Panc1 (cell line): Measurements from ENCODE around the gene AFDN.

Experiments
- POLR2AphosphoS5 ChIP-seq: IDR thresholded peaks from 2 replicates; pipeline ENCODE4 v1.6.1; 2012; ENCODE audit warnings: mild to moderate bottlenecking, low read depth, low read length, moderate library complexity
- SIN3A ChIP-seq: IDR thresholded peaks from 2 replicates; pipeline ENCODE4 v1.6.1; 2012; ENCODE audit warnings: low read depth, mild to moderate bottlenecking, low read length, moderate library complexity, borderline replicate concordance; ENCODE audit not compliant: insufficient read depth
- TCF7L2 ChIP-seq: IDR thresholded peaks from 2 replicates; pipeline ENCODE4 v1.6.1; 2011; ENCODE audit warnings: mild to moderate bottlenecking, low read depth, low read length, inconsistent platforms
- TF ChIP-seq, protein P1 (sequence below): fragments of 450-650 bp; IDR thresholded peaks from 2 replicates; pipeline ENCODE4 v1.5.1; 2017; ENCODE audit warnings: mild to moderate bottlenecking
- TF ChIP-seq, protein P2 (sequence below), 2 experiments: IDR thresholded peaks; 2 replicates each; pipeline ENCODE4 v1.6.1; 2011 to 2012; ENCODE audit warnings: low read depth in 2 of 2, control low read depth in 1 of 2, low read length in 1 of 2, mild to moderate bottlenecking in 1 of 2, moderate library complexity in 1 of 2; ENCODE audit not compliant: insufficient read depth in 1 of 2

DNA sequence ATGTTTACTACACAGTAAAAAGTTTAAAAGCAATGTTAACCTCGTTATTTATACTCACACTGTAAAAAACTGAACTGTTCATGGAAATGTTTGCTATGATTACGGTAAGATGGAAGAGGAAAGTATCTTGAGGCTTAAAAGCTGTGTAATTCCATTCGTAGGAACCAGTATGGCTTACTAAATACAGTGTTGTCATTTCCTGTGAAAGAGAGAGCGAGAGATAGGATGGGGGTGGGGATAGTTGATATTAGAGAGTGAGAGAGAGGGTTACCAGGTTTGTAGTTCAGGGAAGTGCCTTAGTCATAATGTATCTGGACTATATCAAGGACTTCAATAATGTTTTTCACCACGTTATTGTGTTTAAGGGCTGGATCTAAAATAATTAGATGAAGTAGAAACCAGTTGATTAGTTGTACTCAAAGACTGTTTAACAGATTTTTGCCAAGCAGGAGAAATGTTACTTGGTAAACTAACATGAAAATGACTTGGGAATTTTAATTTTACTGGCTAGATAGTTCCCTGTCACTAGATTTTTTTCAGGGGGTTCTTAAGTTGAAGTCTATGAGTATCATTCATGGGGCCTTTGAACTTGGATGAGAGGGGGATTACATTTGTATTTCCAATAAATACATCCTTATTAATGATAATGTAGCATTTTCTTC is 30.4 kb downstream of the AFDN start:
- TF ChIP-seq, protein P1, sequence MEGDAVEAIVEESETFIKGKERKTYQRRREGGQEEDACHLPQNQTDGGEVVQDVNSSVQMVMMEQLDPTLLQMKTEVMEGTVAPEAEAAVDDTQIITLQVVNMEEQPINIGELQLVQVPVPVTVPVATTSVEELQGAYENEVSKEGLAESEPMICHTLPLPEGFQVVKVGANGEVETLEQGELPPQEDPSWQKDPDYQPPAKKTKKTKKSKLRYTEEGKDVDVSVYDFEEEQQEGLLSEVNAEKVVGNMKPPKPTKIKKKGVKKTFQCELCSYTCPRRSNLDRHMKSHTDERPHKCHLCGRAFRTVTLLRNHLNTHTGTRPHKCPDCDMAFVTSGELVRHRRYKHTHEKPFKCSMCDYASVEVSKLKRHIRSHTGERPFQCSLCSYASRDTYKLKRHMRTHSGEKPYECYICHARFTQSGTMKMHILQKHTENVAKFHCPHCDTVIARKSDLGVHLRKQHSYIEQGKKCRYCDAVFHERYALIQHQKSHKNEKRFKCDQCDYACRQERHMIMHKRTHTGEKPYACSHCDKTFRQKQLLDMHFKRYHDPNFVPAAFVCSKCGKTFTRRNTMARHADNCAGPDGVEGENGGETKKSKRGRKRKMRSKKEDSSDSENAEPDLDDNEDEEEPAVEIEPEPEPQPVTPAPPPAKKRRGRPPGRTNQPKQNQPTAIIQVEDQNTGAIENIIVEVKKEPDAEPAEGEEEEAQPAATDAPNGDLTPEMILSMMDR: no peak
- no peak for TF ChIP-seq SIN3A
- no peak for TF ChIP-seq POLR2AphosphoS5
- TF ChIP-seq, protein P2, sequence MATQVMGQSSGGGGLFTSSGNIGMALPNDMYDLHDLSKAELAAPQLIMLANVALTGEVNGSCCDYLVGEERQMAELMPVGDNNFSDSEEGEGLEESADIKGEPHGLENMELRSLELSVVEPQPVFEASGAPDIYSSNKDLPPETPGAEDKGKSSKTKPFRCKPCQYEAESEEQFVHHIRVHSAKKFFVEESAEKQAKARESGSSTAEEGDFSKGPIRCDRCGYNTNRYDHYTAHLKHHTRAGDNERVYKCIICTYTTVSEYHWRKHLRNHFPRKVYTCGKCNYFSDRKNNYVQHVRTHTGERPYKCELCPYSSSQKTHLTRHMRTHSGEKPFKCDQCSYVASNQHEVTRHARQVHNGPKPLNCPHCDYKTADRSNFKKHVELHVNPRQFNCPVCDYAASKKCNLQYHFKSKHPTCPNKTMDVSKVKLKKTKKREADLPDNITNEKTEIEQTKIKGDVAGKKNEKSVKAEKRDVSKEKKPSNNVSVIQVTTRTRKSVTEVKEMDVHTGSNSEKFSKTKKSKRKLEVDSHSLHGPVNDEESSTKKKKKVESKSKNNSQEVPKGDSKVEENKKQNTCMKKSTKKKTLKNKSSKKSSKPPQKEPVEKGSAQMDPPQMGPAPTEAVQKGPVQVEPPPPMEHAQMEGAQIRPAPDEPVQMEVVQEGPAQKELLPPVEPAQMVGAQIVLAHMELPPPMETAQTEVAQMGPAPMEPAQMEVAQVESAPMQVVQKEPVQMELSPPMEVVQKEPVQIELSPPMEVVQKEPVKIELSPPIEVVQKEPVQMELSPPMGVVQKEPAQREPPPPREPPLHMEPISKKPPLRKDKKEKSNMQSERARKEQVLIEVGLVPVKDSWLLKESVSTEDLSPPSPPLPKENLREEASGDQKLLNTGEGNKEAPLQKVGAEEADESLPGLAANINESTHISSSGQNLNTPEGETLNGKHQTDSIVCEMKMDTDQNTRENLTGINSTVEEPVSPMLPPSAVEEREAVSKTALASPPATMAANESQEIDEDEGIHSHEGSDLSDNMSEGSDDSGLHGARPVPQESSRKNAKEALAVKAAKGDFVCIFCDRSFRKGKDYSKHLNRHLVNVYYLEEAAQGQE (IDR thresholded peaks at IDR 0.05; ENCODE audit: insufficient read depth in 1 of 2, low read depth in 2 of 2, low read length in 1 of 2): no peak
- TF ChIP-seq TCF7L2: no peak
